GDM1 (cell line): ENCODE results near the gene USP15.
A peak's percentile ranks its signal among the peaks of the same experiment; 100 is the strongest.

Source experiments
- DNase-seq: peaks from one replicate; lab custom pipeline; 2025; lab: John Stamatoyannopoulos, UW

The USP15 gene

DNA sequence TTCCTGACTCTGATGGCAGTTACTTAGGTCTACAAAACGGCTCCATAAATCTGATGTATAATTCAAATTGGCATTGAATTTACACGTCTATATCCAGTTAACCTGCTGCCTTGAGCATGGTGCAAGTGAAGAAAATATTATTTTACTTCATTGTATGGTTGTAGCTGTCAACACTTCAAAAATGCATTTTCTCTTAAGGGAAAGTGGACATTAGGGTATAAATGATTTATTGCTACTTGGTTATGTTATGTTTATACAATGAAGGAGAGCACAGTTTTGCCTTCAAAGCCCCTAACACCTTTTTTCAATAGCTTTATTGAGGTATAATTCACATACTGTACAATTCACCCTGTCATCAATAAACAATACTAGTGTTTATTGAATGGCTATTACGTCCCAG, 2.0 kb upstream of the USP15 start:
- DNase-seq = no peak

DNA sequence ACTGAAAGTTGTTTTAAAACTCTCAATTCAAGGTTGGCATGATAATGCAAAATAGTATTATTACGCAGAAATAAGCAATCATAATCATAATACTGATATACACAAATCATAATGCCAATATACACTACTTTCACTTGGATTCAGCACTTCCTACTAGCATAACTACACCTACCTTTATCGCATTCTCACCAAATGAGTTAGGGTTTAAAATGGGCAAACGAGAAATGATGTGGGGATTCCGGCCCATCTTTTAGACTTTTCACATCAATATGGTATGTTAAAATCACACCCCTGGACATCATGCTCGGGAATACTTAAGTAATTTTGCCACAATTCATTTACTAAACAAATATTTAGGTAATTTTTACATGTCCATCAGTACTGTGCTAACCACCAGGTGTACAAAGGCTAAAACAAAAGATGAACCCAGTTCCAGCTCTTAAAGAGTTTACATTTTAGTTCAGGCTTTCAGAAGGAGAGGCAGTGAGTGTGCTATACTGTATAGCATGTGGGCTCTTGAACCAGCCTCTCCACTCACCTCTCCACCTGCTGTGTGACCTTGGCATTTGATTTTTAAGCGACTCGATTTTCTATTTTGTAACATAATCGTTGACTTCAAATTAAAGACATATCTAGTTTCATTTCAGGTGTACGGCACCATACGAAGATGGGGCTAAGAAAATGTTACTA, 1.1 kb upstream of the USP15 start:
- no peak for DNase-seq

DNA sequence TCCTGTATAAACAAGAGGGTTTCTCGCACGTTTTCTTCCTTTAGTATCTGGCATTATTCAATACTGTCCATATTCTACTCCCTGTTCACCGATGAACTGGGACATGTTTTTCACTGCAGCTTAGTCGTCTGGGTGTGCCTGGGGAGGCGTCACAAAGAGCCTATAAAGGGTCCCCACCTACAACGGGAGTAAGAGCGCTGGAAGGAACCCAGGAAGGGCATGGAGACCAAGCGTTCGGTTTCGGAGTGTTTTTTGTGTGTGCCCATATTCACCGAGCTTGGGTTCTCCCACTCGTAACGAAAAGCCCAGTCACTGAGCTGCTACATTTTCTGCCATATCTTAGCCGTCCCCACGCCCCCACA, 592 bp upstream of the USP15 start:
- DNase-seq = no peak

DNA sequence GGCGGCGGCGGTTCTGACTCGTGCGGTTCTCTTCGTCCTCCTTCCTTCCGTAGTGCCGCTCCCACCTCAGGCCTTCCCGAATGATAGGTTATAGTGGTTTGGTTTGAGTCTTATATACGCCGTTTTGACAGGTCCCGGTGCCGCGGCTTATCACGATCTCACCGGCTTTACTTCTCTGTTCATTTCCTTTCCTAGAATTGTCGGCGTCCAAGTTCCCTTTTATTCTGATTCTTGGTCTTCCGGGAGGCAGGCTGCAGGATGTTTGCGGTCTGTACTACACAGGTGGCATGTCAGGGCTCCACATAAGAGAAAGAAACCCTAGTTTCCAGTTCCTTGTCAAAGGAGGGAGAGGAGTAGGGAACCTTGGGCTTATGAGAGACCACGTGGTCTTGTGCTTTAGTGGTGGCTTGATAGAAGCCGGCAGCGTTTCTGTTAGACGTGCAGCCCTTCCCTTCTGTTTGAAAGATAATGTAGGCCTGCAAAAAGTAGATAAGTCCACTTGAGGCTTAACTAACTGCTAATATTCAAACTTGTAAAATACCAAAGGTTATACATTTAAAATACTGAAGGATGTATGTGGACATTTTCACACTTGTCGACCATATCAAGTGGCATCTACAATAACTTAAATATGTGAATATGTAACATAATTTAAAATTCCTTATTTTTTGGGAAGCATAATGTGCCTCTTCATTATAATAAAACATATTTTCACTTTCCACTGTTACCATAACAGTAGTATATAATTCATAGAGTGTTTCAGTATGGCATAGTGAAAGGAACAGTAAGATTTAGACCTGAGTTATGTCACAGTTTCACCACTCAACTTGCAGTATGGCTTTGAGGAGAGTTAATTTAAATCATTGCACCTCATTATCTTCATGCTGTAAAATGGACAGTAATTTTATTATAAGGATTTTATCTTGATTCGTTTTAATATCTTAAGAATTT, 804 bp downstream of the USP15 start:
- DNase-seq = peak; percentile 96

DNA sequence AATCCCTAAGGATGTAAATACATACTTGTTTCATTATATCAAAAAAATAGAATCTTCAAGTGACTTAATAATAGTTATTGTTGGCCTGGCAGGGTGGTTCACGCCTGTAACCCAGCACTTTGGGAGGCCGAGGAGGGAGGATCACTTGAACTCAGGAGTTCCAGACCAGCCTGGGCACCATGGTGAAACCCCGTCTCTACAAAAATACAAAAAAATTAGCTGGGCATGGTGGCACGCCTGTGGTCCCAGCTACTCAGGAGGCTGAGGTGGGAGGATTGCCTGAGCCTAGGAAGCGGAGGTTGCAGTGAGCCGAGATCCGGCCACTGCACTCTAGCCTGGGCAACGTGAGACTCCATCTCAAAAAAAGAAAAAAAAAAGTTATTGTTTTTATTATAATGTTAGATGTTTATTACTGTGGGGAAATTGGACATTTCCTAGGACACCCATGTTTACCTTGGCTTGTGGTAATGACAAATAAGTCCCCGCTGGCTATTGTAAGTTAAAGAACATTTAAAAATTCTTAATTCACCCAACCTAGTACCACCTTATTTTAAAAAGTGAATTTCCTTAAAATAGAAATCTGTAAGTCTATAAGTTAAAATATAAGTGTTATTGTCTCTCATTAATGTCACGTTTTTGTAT, 1.8 kb downstream of the USP15 start:
- DNase-seq = no peak

- DNase-seq = no peak
These were observed 3.0 kb downstream of the USP15 start for GRCh38 chr12:62263232-62263631.

GRCh38 chr12:62263966-62264365, 3.8 kb downstream of the USP15 start:
- no peak for DNase-seq

DNA sequence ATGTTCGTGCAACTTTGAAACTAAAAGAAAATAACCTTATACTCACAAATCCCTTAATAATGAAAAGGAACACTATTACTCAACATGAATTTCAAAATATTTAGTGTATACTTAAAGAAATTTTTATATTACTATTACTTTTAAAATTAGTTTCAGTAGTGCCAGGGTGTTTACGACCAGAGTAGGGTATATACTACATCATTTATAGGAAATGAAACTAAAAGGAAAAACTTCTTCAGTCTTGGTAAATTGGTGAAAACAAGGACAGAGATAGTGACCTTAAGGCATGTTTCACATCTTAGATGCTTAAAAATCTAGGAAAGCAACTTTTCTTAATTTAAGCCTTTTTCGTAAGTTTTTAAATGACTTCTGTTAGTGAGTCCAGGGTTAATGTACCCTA, 4.5 kb downstream of the USP15 start:
- no peak for DNase-seq

DNA sequence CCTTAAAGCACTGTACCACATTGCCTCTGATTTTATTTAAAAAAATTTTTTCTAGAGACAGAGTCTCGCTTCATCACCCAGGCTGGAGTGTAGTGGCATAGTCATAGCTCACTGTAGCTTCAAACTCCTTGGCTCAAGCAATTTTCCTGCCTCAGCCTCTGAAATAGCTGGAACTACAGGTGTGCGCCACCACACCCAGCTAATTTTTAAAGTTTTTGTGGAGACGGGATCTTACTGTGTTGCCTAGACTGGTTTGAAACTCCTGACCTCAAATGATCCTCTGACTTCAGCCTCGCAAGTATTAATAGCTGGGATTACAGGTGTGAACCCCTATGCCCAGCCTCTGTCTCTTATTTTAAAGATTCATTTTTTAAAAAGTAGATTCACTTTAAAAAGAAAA, 5.3 kb downstream of the USP15 start:
- no peak for DNase-seq

DNA sequence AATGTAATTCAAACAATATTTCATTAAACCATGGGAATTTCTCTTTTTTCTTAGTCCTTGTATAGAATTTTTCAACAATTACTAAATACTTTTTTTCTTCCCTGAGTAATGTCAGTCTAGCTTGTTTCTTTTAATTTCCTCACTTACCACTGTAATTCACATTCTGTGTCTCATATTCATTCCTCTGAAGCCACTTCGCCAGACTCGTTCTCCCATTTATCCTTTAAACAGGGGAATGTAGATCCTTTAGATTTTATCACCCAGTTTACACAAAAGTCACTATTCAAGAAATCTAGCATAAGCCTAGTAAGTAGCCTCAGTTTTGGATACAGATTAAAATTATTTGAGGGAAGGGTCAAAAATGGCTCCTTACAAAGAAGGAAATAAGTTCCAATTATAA, 6.8 kb downstream of the USP15 start:
- DNase-seq = no peak

DNA sequence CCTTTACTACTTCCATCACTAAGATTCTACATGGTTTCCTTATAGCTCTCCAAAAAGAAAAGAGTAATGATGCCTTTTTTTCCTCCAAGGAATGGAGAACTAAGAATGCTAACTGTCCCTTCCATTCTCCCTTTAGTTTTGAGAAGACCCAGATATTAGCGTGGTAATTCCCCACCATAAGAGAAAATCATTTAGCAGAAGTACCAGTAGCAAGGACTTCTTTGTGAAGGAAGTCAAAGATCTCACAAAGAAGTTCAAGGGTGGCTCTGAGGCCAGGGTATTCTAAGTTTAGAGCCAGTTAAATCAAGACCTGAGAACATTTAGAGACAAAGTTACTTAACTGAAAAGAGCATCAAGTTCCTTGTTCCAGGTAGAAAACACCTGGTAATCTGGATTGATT, 7.3 kb downstream of the USP15 start:
- DNase-seq = no peak

DNA sequence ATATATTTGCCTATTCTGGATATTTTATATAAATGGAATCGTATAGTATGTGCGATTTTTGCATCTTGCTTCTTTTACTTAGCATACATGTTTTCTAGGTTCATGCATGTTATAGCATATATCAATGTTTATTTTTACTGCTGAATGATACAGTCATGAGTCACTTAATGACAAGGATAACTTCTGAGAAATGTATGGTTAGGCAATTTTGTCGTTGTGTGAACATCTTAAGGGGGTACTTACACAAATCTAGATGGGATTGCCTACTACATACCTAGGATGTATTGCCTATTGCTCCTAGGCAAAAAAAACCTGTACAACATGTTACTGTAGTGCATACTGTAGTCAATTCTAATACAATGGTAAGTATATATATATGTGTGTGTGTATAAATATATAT, 8.8 kb downstream of the USP15 start:
- no peak for DNase-seq

DNA sequence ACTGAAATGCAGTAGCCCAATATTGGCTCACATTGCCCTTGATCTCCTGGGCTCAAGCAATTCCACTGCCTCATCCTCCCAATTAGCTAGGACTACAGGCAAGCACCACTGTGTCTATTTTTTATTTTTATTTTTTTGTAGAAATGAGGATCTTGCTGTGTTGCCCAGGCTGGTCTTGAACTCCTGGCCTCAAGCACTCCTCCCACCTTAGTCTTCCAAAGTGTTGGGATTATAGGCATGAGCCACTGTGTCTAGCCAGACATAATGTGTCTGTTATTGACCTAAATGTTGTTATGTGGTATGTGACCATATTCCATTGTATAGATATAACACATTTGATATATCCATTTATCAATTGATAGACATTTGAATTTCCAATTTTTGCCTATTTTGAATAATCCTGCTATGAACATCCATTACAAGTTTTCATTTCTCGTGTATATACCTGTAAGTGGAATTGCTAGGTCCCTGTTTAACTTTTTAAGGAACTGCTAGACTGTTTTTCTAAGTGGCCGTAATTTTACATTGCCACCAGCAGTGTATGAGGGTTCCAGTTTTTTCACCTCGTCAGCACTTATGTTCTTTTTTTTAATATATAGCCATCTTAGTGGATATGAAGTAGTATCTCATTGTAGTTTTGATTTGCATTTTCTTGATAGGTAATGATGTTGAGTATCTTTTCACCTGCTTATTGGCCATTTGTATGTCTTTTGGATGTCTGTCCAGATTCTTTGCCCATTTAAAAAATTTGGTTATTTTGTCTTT, 9.4 kb downstream of the USP15 start:
- no peak for DNase-seq

DNA sequence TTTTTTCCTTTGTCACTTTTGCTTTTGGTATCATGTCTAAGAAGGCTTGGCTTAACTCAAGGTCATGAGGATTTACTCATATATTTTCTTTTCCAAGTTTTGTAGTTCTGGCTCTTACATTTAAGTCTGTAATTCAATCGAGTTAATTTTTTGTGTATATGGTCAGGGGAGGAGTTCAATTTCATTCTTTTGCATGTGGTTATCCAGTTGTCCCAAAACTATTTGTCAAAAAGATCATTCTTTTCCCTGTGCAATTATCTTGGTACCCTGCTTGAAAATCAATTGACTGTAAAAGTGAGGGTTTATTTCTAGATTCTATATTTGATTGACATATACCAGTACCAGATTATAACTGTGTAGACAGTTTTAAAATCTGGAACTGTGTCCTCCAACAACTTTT, 10.2 kb downstream of the USP15 start:
- DNase-seq = no peak

DNA sequence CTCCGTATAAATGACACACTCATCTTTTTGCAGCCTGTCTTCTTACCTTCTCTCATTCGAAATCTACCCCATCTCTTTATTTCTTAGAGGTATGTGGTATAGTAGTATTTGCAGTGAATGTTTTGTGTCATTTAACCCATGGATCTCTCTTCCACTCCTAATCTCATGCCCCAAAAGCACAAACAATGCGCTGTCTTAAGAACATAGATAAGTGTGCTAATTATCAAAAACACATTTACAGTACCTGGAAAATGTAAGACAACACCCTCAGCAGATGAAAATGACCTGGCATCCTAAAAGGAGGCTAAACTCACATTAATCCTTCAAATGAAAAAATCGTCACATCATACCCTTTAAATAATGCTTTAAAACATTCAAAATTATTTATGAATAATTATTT, 10.7 kb downstream of the USP15 start:
- DNase-seq = no peak

GRCh38 chr12:62272936-62273552, 12.8 kb downstream of the USP15 start:
- no peak for DNase-seq

- no peak for DNase-seq
These were observed 13.6 kb downstream of the USP15 start for GRCh38 chr12:62273724-62274380.

DNA sequence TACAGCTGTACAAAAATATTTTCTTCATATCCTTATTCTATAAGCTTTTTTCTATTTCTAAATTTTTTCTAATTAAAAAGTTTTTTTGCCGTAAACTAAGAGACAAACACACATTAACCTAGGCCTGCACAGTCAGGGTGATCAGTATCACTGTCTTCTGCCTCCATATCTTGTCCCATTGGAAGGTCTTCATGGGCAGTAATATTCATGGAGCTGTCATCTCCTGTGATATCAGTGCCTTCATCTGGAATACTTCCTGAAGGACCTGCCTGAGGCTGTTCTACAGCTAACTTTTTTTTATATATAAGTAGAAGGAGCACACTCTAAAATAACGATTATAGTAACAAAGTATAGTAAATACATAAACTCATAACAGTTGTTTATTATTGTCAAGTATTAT, 17.8 kb downstream of the USP15 start:
- no peak for DNase-seq

DNA sequence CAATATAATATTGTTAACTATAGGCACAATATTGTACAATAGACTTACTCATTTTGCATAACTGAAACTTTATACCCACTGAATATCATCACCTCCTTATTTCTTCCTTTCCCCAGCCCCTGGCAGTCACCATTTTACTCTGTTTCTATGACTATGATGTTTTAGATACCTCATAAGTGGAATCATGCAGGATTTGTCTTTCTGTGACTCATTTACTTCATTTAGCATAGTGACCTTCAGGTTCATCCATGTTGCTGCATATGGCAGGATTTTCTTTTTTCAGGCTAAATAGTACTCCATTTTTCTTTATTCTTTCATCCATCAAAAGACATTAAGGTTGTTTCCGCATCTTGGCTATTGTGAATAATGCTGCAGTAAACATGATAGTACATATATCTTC, 18.9 kb downstream of the USP15 start:
- DNase-seq = no peak

DNA sequence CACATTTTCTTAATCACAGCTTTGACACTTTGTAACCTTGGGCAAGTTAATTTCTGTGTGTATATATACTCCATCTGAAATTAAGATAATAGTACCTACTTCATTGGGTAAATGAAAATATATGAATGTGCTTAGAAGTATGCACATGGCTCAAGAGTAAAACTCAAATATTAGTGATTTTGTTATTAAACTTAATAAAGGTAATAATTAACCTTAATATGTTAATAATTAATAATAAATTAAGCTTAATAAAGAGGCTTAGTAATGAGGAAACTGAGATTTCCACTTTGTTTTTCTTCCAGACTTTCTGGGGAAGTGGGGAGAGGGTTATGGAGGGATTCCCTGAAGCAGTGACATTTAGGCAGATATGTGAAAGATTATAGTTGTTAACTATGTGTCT, 19.8 kb downstream of the USP15 start:
- DNase-seq = no peak

- DNase-seq = no peak
These were observed 22.0 kb downstream of the USP15 start for GRCh38 chr12:62282057-62282774.
